Neutrophil (primary cell): Measurements from ENCODE around the gene ACOX2.
"Not testable (repeated sequence)": the region's sequence is repeated elsewhere in the genome, so short reads cannot be mapped to it uniquely, and the experiment has no call there.

Experiments used
- H3K27ac ChIP-seq: fragments of 200-600 bp; sonication (generic); 2 replicates; pipeline ENCODE4 v1.5.1; 2016; ENCODE audit warnings: mild to moderate bottlenecking, moderate library complexity
- H3K27me3 ChIP-seq: fragments of 200-600 bp; sonication (generic); 2 replicates; pipeline ENCODE4 v1.6.0; 2016; ENCODE audit warnings: mild to moderate bottlenecking
- H3K36me3 ChIP-seq: fragments of 200-600 bp; sonication (generic); 2 replicates; pipeline ENCODE4 v1.5.1; 2017
- H3K4me1 ChIP-seq, 2 experiments: fragments of 200-600 bp in 1 of 2; sonication (generic) in 1 of 2; 1 replicate in 1 of 2; 2 replicates in 1 of 2; pipeline versions ENCODE4 v1.5.1 to v1.6.1; 2013 to 2016; ENCODE audit warnings: low read depth in 1 of 2, low read length in 1 of 2, mild to moderate bottlenecking in 1 of 2, moderate library complexity in 1 of 2; ENCODE audit not compliant: control insufficient read depth in 1 of 2, insufficient read depth in 1 of 2
- H3K4me3 ChIP-seq, 2 experiments: fragments of 200-600 bp in 1 of 2; sonication (generic) in 1 of 2; 1 replicate in 1 of 2; 2 replicates in 1 of 2; pipeline ENCODE4 v1.5.1; 2013 to 2016; ENCODE audit warnings: low read depth in 1 of 2, low read length in 1 of 2, mild to moderate bottlenecking in 1 of 2, moderate library complexity in 1 of 2
- H3K9me3 ChIP-seq: fragments of 200-600 bp; sonication (generic); 2 replicates; pipeline ENCODE4 v1.5.1; 2016
- CTCF ChIP-seq: fragments of 200-600 bp; sonication (generic); IDR thresholded peaks from 2 replicates; pipeline ENCODE4 v1.5.1; 2016; ENCODE audit warnings: antibody characterized with exemption

Gene ACOX2

GRCh38 chr3:58531555-58531954 lies 5.4 kb downstream of the ACOX2 start:
- no peaks in the 10 kb centered on the region for H3K27me3 ChIP-seq
- peaks cover 0 to 3% of the 10 kb centered on the region in 2 experiments for H3K4me1 ChIP-seq
- TF ChIP-seq CTCF, result no peak
- no peak overlapping the region for H3K27ac ChIP-seq
- no peaks in the 10 kb centered on the region for H3K9me3 ChIP-seq
- no peaks in the 10 kb centered on the region for H3K36me3 ChIP-seq
- no peak overlapping the region for H3K4me3 ChIP-seq

DNA sequence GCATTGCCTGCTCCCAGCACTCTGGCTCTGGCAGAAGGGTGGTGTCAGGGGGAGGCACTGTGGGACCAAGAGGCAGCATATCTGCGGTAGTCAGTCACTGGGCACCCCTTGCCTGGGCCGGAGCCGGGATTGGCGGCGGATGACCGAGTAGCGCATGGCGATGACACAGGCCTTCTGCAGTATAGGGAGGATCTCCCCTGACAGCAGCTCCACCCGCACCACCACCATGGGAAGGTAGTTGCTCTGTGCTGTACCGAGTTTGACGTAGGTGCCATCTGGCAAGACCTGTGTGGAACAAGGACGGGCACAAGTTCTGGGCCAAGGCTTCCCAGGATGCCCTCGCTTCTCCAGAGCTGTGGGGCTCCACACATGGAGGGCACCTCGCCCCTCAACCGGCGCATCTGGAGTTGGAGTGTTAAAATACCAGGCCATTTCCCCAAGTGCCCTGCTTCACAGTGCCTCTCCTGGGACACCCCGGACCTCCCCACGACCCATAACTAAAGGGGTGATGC lies 6.6 kb downstream of the ACOX2 start:
- no peaks in the 10 kb centered on the region for H3K27me3 ChIP-seq
- no peak overlapping the region for H3K4me3 ChIP-seq
- H3K36me3 ChIP-seq, result no peaks in the 10 kb centered on the region
- no peak for TF ChIP-seq CTCF
- H3K9me3 ChIP-seq, result no peaks in the 10 kb centered on the region
- no peaks in the 10 kb centered on the region for H3K4me1 ChIP-seq
- H3K27ac ChIP-seq, result no peak overlapping the region

DNA sequence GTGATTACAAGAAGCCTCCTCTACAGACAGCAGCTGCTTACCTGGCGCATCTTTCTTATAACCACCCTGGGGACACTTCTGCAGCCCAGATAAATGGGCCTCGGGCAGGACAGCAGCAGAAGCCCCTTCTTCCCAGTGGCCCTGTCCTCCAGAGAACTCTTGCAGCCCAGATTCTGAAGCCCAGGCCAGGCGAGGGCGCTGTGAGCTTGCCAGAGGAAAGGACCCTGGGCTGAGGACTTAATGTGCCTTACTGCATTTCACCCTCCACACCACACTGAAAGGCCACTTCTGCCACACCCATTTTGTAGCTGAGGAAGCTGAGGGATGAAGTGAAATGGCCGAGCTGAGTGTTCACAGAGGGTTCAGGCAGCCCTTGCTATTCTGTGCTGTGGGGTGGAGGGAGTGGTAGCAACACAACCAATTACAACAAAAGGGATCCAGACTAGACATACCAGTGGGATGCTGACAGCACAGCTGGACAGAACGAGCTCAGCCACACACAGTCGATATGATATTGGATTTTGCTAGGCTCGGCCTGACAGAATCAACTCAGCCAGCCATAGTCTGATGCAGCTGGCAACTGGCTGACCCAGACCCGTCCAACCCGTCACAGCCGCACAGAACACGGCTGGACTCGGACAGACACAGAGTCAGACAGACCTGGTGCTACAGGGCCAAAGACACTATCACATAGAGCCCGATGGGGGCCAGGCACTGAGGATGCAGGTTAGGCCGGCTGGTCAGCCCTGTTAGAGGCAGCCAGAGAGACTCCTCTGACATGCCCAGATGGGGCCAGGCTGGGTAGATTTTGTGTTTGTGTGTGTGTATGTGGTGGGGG lies 7.3 kb downstream of the ACOX2 start:
- Histone ChIP-seq H3K36me3 (no peaks in the 10 kb centered on the region), H3K27ac (no peak overlapping the region), H3K9me3 (no peaks in the 10 kb centered on the region), H3K4me1 (no peaks in the 10 kb centered on the region), H3K4me3 (no peak overlapping the region), H3K27me3 (no peaks in the 10 kb centered on the region)
- no peak for TF ChIP-seq CTCF

GRCh38 chr3:58528629-58529028 lies 8.4 kb downstream of the ACOX2 start:
- Histone ChIP-seq H3K27ac (no peak overlapping the region), H3K27me3 (no peaks in the 10 kb centered on the region), H3K36me3 (no peaks in the 10 kb centered on the region), H3K9me3 (no peaks in the 10 kb centered on the region), H3K4me3 (no peak overlapping the region), H3K4me1 (no peaks in the 10 kb centered on the region)
- TF ChIP-seq CTCF, result no peak

DNA sequence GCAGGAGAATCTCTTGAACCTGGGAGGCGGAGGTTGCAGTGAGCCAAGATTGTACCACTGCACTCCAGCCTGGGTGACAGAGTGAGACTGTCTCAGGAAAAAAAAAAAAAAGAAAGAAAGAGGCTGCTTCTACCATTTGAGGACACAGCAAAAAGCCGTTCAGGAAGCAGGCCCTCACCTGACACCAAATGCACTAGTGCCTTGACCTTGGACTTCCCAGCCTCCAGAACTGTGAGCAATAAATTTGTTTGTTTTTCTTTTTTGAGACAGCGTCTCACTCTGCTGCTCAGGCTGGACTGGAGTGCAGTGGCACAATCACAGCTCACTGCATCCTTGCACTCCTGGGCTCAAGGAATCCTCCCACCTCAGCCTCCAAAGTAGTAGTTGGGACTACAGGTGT lies 9.6 kb downstream of the ACOX2 start:
- H3K4me1 ChIP-seq, H3K27me3 ChIP-seq, H3K9me3 ChIP-seq, H3K4me3 ChIP-seq, H3K36me3 ChIP-seq, H3K27ac ChIP-seq: not testable (repeated sequence)

DNA sequence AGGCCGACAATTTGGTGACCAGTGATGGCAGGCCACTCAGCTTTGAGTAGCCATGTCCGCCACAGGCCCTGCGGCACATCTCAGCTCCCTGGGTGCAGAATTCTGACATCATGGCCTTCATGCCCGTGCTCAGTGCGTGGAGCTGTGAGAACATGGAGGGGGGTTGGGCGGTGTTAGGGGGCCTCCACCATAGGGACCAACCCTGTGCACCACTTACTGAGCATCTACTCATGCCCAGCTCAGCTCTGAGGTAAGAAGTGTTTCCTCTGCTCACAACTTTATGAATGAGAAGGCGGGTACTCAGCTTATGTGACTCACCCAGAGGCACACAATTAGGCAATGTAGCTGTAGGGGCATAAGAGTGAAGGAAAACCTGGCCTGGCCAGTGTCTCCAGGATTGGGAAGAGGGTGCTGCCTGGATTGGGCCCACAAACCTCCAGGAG lies 10.5 kb downstream of the ACOX2 start:
- Histone ChIP-seq H3K4me1 (no peaks in the 10 kb centered on the region), H3K27ac (no peak overlapping the region), H3K9me3 (no peaks in the 10 kb centered on the region), H3K27me3 (no peaks in the 10 kb centered on the region), H3K4me3 (no peak overlapping the region), H3K36me3 (no peaks in the 10 kb centered on the region)
- no peak for TF ChIP-seq CTCF
